Spleen (tissue), 7 donors: ENCODE results near the gene TBC1D8B.

Source experiments
- POLR2A ChIP-seq, 3 donors: fragments of 450-650 bp; IDR thresholded peaks; one replicate each; pipeline ENCODE4 v1.5.1; 2017; ENCODE audit warnings: antibody characterized with exemption in 3 of 3, mild to moderate bottlenecking in 1 of 3
- TF ChIP-seq, protein P1 (sequence below), 11 experiments: fragments of 200-600 bp in 7 of 11; fragments of 450-650 bp in 4 of 11; sonication (generic) in 4 of 11; IDR thresholded peaks in 8 of 11; conservative IDR thresholded peaks in 3 of 11; 1 replicate in 7 of 11; 2 replicates in 4 of 11; pipeline versions ENCODE4 v1.4.0 to v1.8.0; 2016 to 2021; ENCODE audit warnings: antibody characterized with exemption in 11 of 11, inconsistent platforms in 4 of 11, mild to moderate bottlenecking in 1 of 11
- donor health status: DM: no; HTN: no; CAD: no; lungs with moderate emphysema.
- donor health status: DM: no; HTN: no; CAD: no.
- donor health status: DM: no; HTN: no; CAD: no.

DNA sequence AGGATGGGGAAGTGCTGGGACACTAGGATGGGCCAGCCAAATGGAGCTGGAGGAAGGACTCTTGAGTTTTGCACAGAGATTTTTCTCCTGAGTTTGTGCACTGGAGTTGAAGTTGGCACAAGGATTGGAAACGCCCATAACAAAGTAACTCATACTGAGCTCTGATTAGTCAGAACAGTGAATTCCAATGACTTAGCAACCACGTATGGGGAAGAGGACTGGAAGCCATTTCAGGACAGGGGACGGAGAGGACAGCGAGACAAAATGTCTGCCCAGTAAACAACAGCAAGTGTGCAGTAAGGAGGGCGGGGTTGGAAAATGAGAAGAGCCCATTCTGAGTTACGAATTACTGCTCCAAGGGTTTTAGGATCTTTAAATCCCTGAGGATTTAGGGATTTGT, 94.8 kb downstream of the TBC1D8B start:
- TF ChIP-seq, protein P1, sequence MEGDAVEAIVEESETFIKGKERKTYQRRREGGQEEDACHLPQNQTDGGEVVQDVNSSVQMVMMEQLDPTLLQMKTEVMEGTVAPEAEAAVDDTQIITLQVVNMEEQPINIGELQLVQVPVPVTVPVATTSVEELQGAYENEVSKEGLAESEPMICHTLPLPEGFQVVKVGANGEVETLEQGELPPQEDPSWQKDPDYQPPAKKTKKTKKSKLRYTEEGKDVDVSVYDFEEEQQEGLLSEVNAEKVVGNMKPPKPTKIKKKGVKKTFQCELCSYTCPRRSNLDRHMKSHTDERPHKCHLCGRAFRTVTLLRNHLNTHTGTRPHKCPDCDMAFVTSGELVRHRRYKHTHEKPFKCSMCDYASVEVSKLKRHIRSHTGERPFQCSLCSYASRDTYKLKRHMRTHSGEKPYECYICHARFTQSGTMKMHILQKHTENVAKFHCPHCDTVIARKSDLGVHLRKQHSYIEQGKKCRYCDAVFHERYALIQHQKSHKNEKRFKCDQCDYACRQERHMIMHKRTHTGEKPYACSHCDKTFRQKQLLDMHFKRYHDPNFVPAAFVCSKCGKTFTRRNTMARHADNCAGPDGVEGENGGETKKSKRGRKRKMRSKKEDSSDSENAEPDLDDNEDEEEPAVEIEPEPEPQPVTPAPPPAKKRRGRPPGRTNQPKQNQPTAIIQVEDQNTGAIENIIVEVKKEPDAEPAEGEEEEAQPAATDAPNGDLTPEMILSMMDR (IDR thresholded peaks at IDR 0.05 in 8 of 11, conservative IDR thresholded peaks at IDR 0.05 in 3 of 11): no peak
- no peak for TF ChIP-seq POLR2A (IDR thresholded peaks at IDR 0.05)
